GM18508 (cell line): ENCODE data around the gene FSTL1.

ENCODE experiments used
- ATAC-seq: cut with Tn5 transposase; IDR thresholded peaks from one replicate; pipeline ENCODE4 v1.9.1; 2021; ENCODE audit warnings: moderate number of reproducible peaks; ENCODE audit not compliant: insufficient read depth, unreplicated experiment

Gene FSTL1

GRCh38 chr3:120441776-120442175 lies 9.0 kb downstream of the FSTL1 start:
- ATAC-seq: no peak

- no peak for ATAC-seq
Observed at GRCh38 chr3:120440762-120441161, 10.0 kb downstream of the FSTL1 start.

- no peak for ATAC-seq
Observed at GRCh38 chr3:120440001-120440703, 10.6 kb downstream of the FSTL1 start.

- ATAC-seq: no peak
Observed at GRCh38 chr3:120438665-120439370, 12.0 kb downstream of the FSTL1 start.

GRCh38 chr3:120438216-120438615 lies 12.6 kb downstream of the FSTL1 start:
- no peak for ATAC-seq

- no peak for ATAC-seq
Observed at GRCh38 chr3:120437559-120437958, 13.2 kb downstream of the FSTL1 start.

GRCh38 chr3:120436523-120437050 lies 14.2 kb downstream of the FSTL1 start:
- no peak for ATAC-seq

GRCh38 chr3:120435621-120436020 lies 15.2 kb downstream of the FSTL1 start:
- no peak for ATAC-seq

GRCh38 chr3:120433662-120434331 lies 17.0 kb downstream of the FSTL1 start:
- ATAC-seq: no peak

GRCh38 chr3:120432150-120432860 lies 18.5 kb downstream of the FSTL1 start:
- ATAC-seq: no peak

GRCh38 chr3:120429921-120430361 lies 20.9 kb downstream of the FSTL1 start:
- ATAC-seq: no peak

GRCh38 chr3:120428924-120429323 lies 21.9 kb downstream of the FSTL1 start:
- no peak for ATAC-seq

GRCh38 chr3:120427201-120427600 lies 23.6 kb downstream of the FSTL1 start:
- no peak for ATAC-seq

- no peak for ATAC-seq
Observed at GRCh38 chr3:120425572-120426250, 25.1 kb downstream of the FSTL1 start.

GRCh38 chr3:120424976-120425570 lies 25.7 kb downstream of the FSTL1 start:
- ATAC-seq: no peak

- ATAC-seq: no peak
Observed at GRCh38 chr3:120424506-120424905, 26.3 kb downstream of the FSTL1 start.

- no peak for ATAC-seq
Observed at GRCh38 chr3:120423432-120423831, 27.4 kb downstream of the FSTL1 start.

- no peak for ATAC-seq
Observed at GRCh38 chr3:120421926-120422325, 28.9 kb downstream of the FSTL1 start.

GRCh38 chr3:120420928-120421551 lies 29.8 kb downstream of the FSTL1 start:
- no peak for ATAC-seq
